Hepatocyte (in vitro differentiated cells): ENCODE results near the gene OVCH2. TPM values are rescaled to one million over a fixed set of nuclear protein-coding genes. Genes with fewer than 3 reads are reported as not detected.
A peak's percentile ranks its signal among the peaks of the same experiment; 100 is the strongest.

Experiments
- DNase-seq: peaks from one replicate; pipeline ENCODE4 v3.0.0-alpha.2; 2016; ENCODE audit warnings: low spot score
- H2AFZ ChIP-seq: fragments of 200-600 bp; sonication (generic); 2 replicates; pipeline ENCODE4 v1.6.0; 2016; ENCODE audit warnings: antibody characterized with exemption, mild to moderate bottlenecking
- H3K27ac ChIP-seq: fragments of 200-600 bp; sonication (generic); 2 replicates; pipeline ENCODE4 v1.5.1; 2016; ENCODE audit warnings: mild to moderate bottlenecking
- H3K27me3 ChIP-seq: fragments of 200-600 bp; sonication (generic); 2 replicates; pipeline ENCODE4 v1.6.1; 2016
- H3K36me3 ChIP-seq: fragments of 200-600 bp; sonication (generic); replicated peaks from 2 replicates; pipeline ENCODE4 v1.5.1; 2016; ENCODE audit warnings: low read depth; ENCODE audit not compliant: insufficient read depth
- H3K4me1 ChIP-seq: fragments of 200-600 bp; sonication (generic); 2 replicates; pipeline ENCODE4 v1.5.1; 2016; ENCODE audit warnings: mild to moderate bottlenecking, moderate library complexity; ENCODE audit not compliant: insufficient read depth
- H3K4me2 ChIP-seq: fragments of 200-600 bp; sonication (generic); 2 replicates; pipeline ENCODE4 v1.6.0; 2016
- H3K4me3 ChIP-seq: fragments of 200-600 bp; sonication (generic); 2 replicates; pipeline ENCODE4 v1.5.1; 2016; ENCODE audit warnings: mild to moderate bottlenecking
- H3K79me2 ChIP-seq: fragments of 200-600 bp; sonication (generic); 2 replicates; pipeline ENCODE4 v1.6.0; 2017; ENCODE audit warnings: mild to moderate bottlenecking
- H3K9me2 ChIP-seq: fragments of 200-600 bp; sonication (generic); replicated peaks from 2 replicates; pipeline ENCODE4 v1.6.0; 2017; ENCODE audit warnings: mild to moderate bottlenecking; ENCODE audit not compliant: insufficient read depth
- H3K9me3 ChIP-seq: fragments of 200-600 bp; sonication (generic); 2 replicates; pipeline ENCODE4 v1.5.1; 2016; ENCODE audit warnings: low read depth, mild to moderate bottlenecking
- H4K20me1 ChIP-seq: fragments of 200-600 bp; sonication (generic); 2 replicates; pipeline ENCODE4 v1.6.0; 2016; ENCODE audit warnings: mild to moderate bottlenecking; ENCODE audit not compliant: insufficient read depth, poor library complexity, severe bottlenecking
- CTCF ChIP-seq: fragments of 200-600 bp; sonication (generic); IDR thresholded peaks from 2 replicates; pipeline ENCODE4 v1.5.1; 2016; ENCODE audit warnings: antibody characterized with exemption, mild to moderate bottlenecking; ENCODE audit not compliant: poor library complexity
- EZH2 ChIP-seq: fragments of 200-600 bp; sonication (generic); IDR thresholded peaks from 2 replicates; pipeline ENCODE4 v1.6.1; 2016; ENCODE audit warnings: antibody characterized with exemption, mild to moderate bottlenecking, borderline replicate concordance
- EZH2phosphoT487 ChIP-seq: fragments of 200-600 bp; sonication (generic); IDR thresholded peaks from one replicate; pipeline ENCODE4 v1.6.1; 2018; ENCODE audit warnings: antibody characterized with exemption, mild to moderate bottlenecking, low read depth, moderate library complexity; ENCODE audit not compliant: unreplicated experiment, severe bottlenecking
- WGBS: methylation state at CpG from one replicate; pipeline ENCODE4 v1.1.6; 2016; ENCODE audit warnings: low lambda C conversion rate; ENCODE audit errors: missing lambda C conversion rate; 5-methylcytosine and 5-hydroxymethylcytosine counted together
- polyA plus RNA-seq: library from polyadenylated mRNA; unstranded; fragments of >200 nt; fragmentation: Nextera tagmentation; extraction: Ambion mirVana; gene quantifications from 2 replicates; pipeline ENCODE4 v1.2.1, GENCODE V29; 2016
- total RNA-seq: library from RNA; depleted of rRNA; stranded (reverse); fragments of >200 nt; gene quantifications from 2 replicates; pipeline ENCODE4 v1.2.3, GENCODE V29; 2014

Gene OVCH2
- total and polyA plus RNA-seq, 2 experiments from 2014 or later = 0.51 to 0.63 TPM

- no peaks in the 10 kb centered on the region for H3K9me3 ChIP-seq
- WGBS = 55% methylated on average over 6 of the region's 6 CpGs
- H3K9me2 ChIP-seq = no peaks in the 10 kb centered on the region
- H2AFZ ChIP-seq = no peak overlapping the region
- no peaks in the 10 kb centered on the region for H3K36me3 ChIP-seq
- H3K4me1 ChIP-seq = peaks cover 9% of the 10 kb centered on the region
- no peak overlapping the region for H3K4me3 ChIP-seq
- H3K27ac ChIP-seq = no peak overlapping the region
- no peak for TF ChIP-seq EZH2phosphoT487
- TF ChIP-seq CTCF = no peak
- peak; percentile 11 for TF ChIP-seq EZH2
- H3K27me3 ChIP-seq = no peaks in the 10 kb centered on the region
- no peak for DNase-seq
- H3K4me2 ChIP-seq = peak overlapping the region; percentile 28
- H4K20me1 ChIP-seq = no peaks in the 10 kb centered on the region
- H3K79me2 ChIP-seq = no peaks in the 10 kb centered on the region
Observed at GRCh38 chr11:7691759-7692350, 14.4 kb downstream of the OVCH2 start.

GRCh38 chr11:7690648-7691047, 15.6 kb downstream of the OVCH2 start:
- Histone ChIP-seq H3K36me3 (no peaks in the 10 kb centered on the region), H2AFZ (no peak overlapping the region), H3K9me3 (no peaks in the 10 kb centered on the region), H3K27me3 (no peaks in the 10 kb centered on the region), H3K79me2 (no peaks in the 10 kb centered on the region), H4K20me1 (no peaks in the 10 kb centered on the region), H3K4me1 (peaks cover 9% of the 10 kb centered on the region), H3K4me3 (no peak overlapping the region), H3K27ac (no peak overlapping the region), H3K9me2 (no peaks in the 10 kb centered on the region), H3K4me2 (no peak overlapping the region)
- no peak for TF ChIP-seq EZH2
- peak; percentile 45 for TF ChIP-seq CTCF
- peak; percentile 50 for DNase-seq
- 44% methylated on average over 6 of the region's 6 CpGs for WGBS

GRCh38 chr11:7689239-7689638, 17.0 kb downstream of the OVCH2 start:
- Histone ChIP-seq H3K36me3 (no peaks in the 10 kb centered on the region), H3K4me2 (no peak overlapping the region), H3K79me2 (no peaks in the 10 kb centered on the region), H2AFZ (no peak overlapping the region), H3K4me3 (no peak overlapping the region), H3K9me3 (no peaks in the 10 kb centered on the region), H4K20me1 (no peaks in the 10 kb centered on the region), H3K4me1 (peaks cover 9% of the 10 kb centered on the region), H3K27me3 (no peaks in the 10 kb centered on the region), H3K27ac (no peak overlapping the region), H3K9me2 (no peaks in the 10 kb centered on the region)
- WGBS = 59% methylated on average over 4 of the region's 4 CpGs
- DNase-seq = no peak
- no peak for TF ChIP-seq EZH2phosphoT487
- TF ChIP-seq CTCF = no peak
- TF ChIP-seq EZH2 = no peak
